Heart left ventricle (tissue), 16 donors: ENCODE data around the gene HTT-AS. TPM values are rescaled to one million over a fixed set of nuclear protein-coding genes. Genes with fewer than 3 reads are reported as not detected.
A peak's percentile ranks its signal among the peaks of the same experiment; 100 is the strongest.

ENCODE experiments used
- ATAC-seq, 4 donors: fragments of 200-7000 bp; cut with Tn5 transposase; one replicate each; pipeline ENCODE4 v1.9.1; 2020 to 2022; ENCODE audit warnings: moderate library complexity in 4 of 4, mild to moderate bottlenecking in 3 of 4, moderate number of reproducible peaks in 1 of 4
- DNase-seq, 5 donors: peaks; one replicate each; pipeline ENCODE4 v3.0.0-alpha.2; 2020
- H3K27ac ChIP-seq, 12 donors: fragments of 200-600 bp; sonication (generic) in 4 of 12; one replicate each; pipeline versions ENCODE4 v1.5.0 to v1.8.0; 2016 to 2022; ENCODE audit warnings: mild to moderate bottlenecking in 2 of 12
- H3K27me3 ChIP-seq, 9 donors: fragments of 200-600 bp; sonication (generic) in 2 of 9; one replicate each; pipeline versions ENCODE4 v1.5.1 to v1.8.0; 2016 to 2022; ENCODE audit warnings: mild to moderate bottlenecking in 3 of 9
- H3K36me3 ChIP-seq, 9 donors: fragments of 200-600 bp; sonication (generic) in 2 of 9; one replicate each; pipeline versions ENCODE4 v1.5.0 to v1.8.0; 2018 to 2022; ENCODE audit warnings: mild to moderate bottlenecking in 2 of 9
- H3K4me1 ChIP-seq, 12 donors: fragments of 200-600 bp; sonication (generic) in 4 of 12; one replicate each; pipeline versions ENCODE4 v1.5.0 to v1.8.0; 2016 to 2022; ENCODE audit warnings: mild to moderate bottlenecking in 3 of 12
- H3K4me3 ChIP-seq, 12 donors: fragments of 200-600 bp; sonication (generic) in 4 of 12; one replicate each; pipeline versions ENCODE4 v1.5.0 to v1.8.0; 2017 to 2022; ENCODE audit warnings: mild to moderate bottlenecking in 9 of 12, moderate library complexity in 4 of 12
- H3K9me3 ChIP-seq, 12 donors: fragments of 200-600 bp; sonication (generic) in 4 of 12; one replicate each; pipeline versions ENCODE4 v1.5.0 to v1.8.0; 2016 to 2022; ENCODE audit warnings: mild to moderate bottlenecking in 1 of 12
- CTCF ChIP-seq, 12 donors: fragments of 200-600 bp; sonication (generic) in 4 of 12; IDR thresholded peaks; one replicate each; pipeline versions ENCODE4 v1.5.0 to v1.8.0; 2018 to 2022; ENCODE audit warnings: antibody characterized with exemption in 12 of 12, mild to moderate bottlenecking in 5 of 12
- POLR2A ChIP-seq, 2 donors: fragments of 450-650 bp; IDR thresholded peaks; one replicate each; pipeline ENCODE4 v1.6.1; 2017; ENCODE audit warnings: antibody characterized with exemption in 2 of 2, mild to moderate bottlenecking in 2 of 2, moderate library complexity in 2 of 2
- WGBS, 4 donors: extraction: QIAGEN DNeasy Blood & Tissue Kit in 2 of 4; methylation state at CpG; one replicate each; pipeline versions ENCODE4 v1.1.5 to v1.1.7; 2013 to 2018; 5-methylcytosine and 5-hydroxymethylcytosine counted together
- intact Hi-C, 10 donors: fragments of 100-400 bp; cut with DNase I; formaldehyde crosslinking; loops; one replicate each; pipeline versions ENCODE4 v1.11.1 to v1.14.2; 2022
- polyA plus RNA-seq, 2 donors: library from polyadenylated mRNA; stranded (reverse); fragments of 200-250 nt; gene quantifications; one replicate each; pipeline ENCODE4 v1.2.3, GENCODE V29; 2013
- total RNA-seq, 9 donors: library from RNA; depleted of rRNA in 2 of 9; stranded (reverse); fragments of >200 nt in 2 of 9; fragmentation: NEBNext Ultra II Directional in 3 of 9; extraction: Animal tissue kit (Norgen Biotek cat#: 25700) in 3 of 9; gene quantifications; one replicate each; pipeline versions ENCODE4 v1.1.0 to v1.2.4, GENCODE V29; 2016 to 2023
- donor health status: ischemic (EF 13 %, LVEDD 7.1; RV severe dilation, severe dysfunction).
- donor health status: healthy with polysubstance abuse.
- donor health status: DM: no; HTN: yes; CAD: no.
- donor health status: DM: no; HTN: no; CAD: no.
- donor health status: ischemic (EF 25% LVEDD 6.9; RV normal size, moderate dysfunction).
- donor health status: ischemic (EF 25% LVEDD 5.7; RV mildly dilated, moderate dysfunction).
- donor health status: healthy.
- donor health status: DM: yes; HTN: yes; CAD: no.
- donor health status: ischemic (EF 35%, LVEDD 5.7; RV mildly dilated, moderate dysfunction).
- donor health status: nonischemic (EF 11% LVEDD 7.7; RV severe dilation, severe dysfunction).
- donor health status: DM: yes; HTN: yes; CAD: no.
- donor health status: PGD.
- donor health status: ischemic (EF 29% LVEDD 5.4; RV normal size, mild dysfunction).
- donor health status: nonischemic (EF 23%, LVEDD 6.1; RV moderate dilation, normal function).

HTT-AS gene
- total and polyA plus RNA-seq, 11 donors, result not detected

- DNase-seq, result no peak
- 87 to 91% (median 89%) methylated on average over 8 of the region's 8 CpGs for WGBS, 4 donors
- Histone ChIP-seq H3K36me3 (no peaks in the 10 kb centered on the region), H3K27me3 (no peaks in the 10 kb centered on the region), H3K4me3 (no peak overlapping the region), H3K27ac (no peak overlapping the region), H3K4me1 (peaks cover 0 to 46% (median 25%) of the 10 kb centered on the region in 12 donors), H3K9me3 (no peaks in the 10 kb centered on the region)
- no peak for ATAC-seq
- TF ChIP-seq CTCF (IDR thresholded peaks at IDR 0.05) (no peak), POLR2A (IDR thresholded peaks at IDR 0.05) (no peak)
- intact Hi-C loops, result loop anchor here in 7 of 10 donors (5.0 to 10.0 kb wide), 5 partner anchors 63 to 278 kb away; partner anchors contain the start of genes GRK4 (in 2 of the 7) and NOP14 (in 2 of the 7)
Measured at GRCh38 chr4:3039706-3040366, 34.5 kb downstream of the HTT-AS start.

- Histone ChIP-seq H3K27ac (peak overlapping the region in 8 of 12 donors; percentile 2 to 57 (median 40)), H3K4me1 (peaks cover 0 to 42% (median 23%) of the 10 kb centered on the region in 12 donors), H3K4me3 (peak overlapping the region in 10 of 12 donors; percentile 12 to 43 (median 34)), H3K9me3 (no peaks in the 10 kb centered on the region), H3K27me3 (no peaks in the 10 kb centered on the region), H3K36me3 (no peaks in the 10 kb centered on the region)
- DNase-seq, result peak; percentile 63 to 89 (median 82)
- no peak for TF ChIP-seq POLR2A (IDR thresholded peaks at IDR 0.05)
- TF ChIP-seq CTCF (IDR thresholded peaks at IDR 0.05), result no peak
- 8 to 18% (median 11%) methylated on average over 6 of the region's 6 CpGs for WGBS, 4 donors
- ATAC-seq, result peak; percentile 30 to 71 (median 61)
- intact Hi-C loops, result loop anchor here in 7 of 10 donors (2.0 to 10.0 kb wide), 6 partner anchors 59 to 276 kb away; partner anchors contain the start of genes GRK4 (in 2 of the 7) and NOP14 (in 2 of the 7)
Measured at GRCh38 chr4:3037957-3038461, 36.3 kb downstream of the HTT-AS start.

- H3K9me3 ChIP-seq, result no peaks in the 10 kb centered on the region
- TF ChIP-seq POLR2A (IDR thresholded peaks at IDR 0.05) (no peak), CTCF (IDR thresholded peaks at IDR 0.05) (no peak)
- ATAC-seq (no peak), DNase-seq (no peak)
- H3K27ac ChIP-seq, result no peak overlapping the region
- WGBS, 4 donors, result 77 to 90% (median 83%) methylated on average over 17 to 21 of the region's 21 CpGs
- no peaks in the 10 kb centered on the region for H3K27me3 ChIP-seq
- intact Hi-C loops, result loop anchor here in 7 of 10 donors (2.0 to 10.0 kb wide), 6 partner anchors 58 to 274 kb away; partner anchors contain the start of genes GRK4 (in 2 of the 7) and NOP14 (in 2 of the 7)
- no peak overlapping the region for H3K4me3 ChIP-seq
- no peaks in the 10 kb centered on the region for H3K36me3 ChIP-seq
- H3K4me1 ChIP-seq, result peaks cover 0 to 27% (median 13%) of the 10 kb centered on the region in 12 donors
Measured at GRCh38 chr4:3036131-3036952, 38.0 kb downstream of the HTT-AS start.
